Measurements from ENCODE around the gene FIZ1.

The FIZ1 gene

DNA sequence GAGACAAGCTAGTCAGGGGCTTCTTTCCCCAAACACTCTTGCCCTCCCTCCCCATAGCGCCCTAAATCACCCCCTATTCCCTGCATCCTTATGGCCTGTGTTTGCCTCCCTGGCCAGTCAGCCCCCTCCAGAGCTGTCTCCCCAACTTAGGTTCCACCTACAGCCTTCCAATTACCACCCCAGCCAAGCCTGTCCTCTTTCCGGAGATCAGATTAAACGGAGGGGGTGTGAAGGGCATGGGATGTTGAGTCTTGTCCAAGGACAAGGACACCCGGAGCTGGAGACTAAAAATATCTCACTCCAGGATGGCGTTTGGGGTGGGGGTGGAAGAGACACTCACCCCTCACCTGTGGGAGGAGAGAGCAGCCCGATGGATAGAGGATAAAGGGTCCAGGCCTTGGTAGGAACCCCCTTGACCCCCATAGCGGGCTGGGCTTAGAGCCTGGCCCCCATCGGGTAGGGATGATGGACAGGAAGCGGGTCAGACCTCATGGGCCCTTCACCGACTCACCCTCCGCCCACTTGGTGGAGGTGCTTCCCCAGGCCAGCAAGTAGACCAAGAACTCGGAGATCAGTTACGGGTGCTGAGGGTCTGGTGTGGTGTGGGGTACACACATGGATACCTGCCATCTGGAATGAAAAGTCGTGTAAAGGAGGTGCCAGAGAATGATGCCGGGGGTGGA lies 12.1 kb upstream of the FIZ1 start:
- Histone ChIP-seq H3K4me3 (replicated peaks; ENCODE audit: insufficient read depth, low read length) (no peak overlapping the region), H3K27ac (replicated peaks) (no peak overlapping the region), H3K27me3 (ENCODE audit: insufficient read depth, poor library complexity, severe bottlenecking) (no peaks in the 10 kb centered on the region)
- no peak for TF ChIP-seq POLR2AphosphoS5 (IDR thresholded peaks at IDR 0.05; ENCODE audit: low read depth)
- no peak for TF ChIP-seq SPI1 (IDR thresholded peaks at IDR 0.05; ENCODE audit: borderline replicate concordance, low read depth)
- TF ChIP-seq, protein P1, sequence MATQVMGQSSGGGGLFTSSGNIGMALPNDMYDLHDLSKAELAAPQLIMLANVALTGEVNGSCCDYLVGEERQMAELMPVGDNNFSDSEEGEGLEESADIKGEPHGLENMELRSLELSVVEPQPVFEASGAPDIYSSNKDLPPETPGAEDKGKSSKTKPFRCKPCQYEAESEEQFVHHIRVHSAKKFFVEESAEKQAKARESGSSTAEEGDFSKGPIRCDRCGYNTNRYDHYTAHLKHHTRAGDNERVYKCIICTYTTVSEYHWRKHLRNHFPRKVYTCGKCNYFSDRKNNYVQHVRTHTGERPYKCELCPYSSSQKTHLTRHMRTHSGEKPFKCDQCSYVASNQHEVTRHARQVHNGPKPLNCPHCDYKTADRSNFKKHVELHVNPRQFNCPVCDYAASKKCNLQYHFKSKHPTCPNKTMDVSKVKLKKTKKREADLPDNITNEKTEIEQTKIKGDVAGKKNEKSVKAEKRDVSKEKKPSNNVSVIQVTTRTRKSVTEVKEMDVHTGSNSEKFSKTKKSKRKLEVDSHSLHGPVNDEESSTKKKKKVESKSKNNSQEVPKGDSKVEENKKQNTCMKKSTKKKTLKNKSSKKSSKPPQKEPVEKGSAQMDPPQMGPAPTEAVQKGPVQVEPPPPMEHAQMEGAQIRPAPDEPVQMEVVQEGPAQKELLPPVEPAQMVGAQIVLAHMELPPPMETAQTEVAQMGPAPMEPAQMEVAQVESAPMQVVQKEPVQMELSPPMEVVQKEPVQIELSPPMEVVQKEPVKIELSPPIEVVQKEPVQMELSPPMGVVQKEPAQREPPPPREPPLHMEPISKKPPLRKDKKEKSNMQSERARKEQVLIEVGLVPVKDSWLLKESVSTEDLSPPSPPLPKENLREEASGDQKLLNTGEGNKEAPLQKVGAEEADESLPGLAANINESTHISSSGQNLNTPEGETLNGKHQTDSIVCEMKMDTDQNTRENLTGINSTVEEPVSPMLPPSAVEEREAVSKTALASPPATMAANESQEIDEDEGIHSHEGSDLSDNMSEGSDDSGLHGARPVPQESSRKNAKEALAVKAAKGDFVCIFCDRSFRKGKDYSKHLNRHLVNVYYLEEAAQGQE (IDR thresholded peaks at IDR 0.05; ENCODE audit: insufficient replicate concordance, low read depth): no peak
- TF ChIP-seq GABPA (IDR thresholded peaks at IDR 0.05; ENCODE audit: low read depth): no peak
- TF ChIP-seq, protein P2, sequence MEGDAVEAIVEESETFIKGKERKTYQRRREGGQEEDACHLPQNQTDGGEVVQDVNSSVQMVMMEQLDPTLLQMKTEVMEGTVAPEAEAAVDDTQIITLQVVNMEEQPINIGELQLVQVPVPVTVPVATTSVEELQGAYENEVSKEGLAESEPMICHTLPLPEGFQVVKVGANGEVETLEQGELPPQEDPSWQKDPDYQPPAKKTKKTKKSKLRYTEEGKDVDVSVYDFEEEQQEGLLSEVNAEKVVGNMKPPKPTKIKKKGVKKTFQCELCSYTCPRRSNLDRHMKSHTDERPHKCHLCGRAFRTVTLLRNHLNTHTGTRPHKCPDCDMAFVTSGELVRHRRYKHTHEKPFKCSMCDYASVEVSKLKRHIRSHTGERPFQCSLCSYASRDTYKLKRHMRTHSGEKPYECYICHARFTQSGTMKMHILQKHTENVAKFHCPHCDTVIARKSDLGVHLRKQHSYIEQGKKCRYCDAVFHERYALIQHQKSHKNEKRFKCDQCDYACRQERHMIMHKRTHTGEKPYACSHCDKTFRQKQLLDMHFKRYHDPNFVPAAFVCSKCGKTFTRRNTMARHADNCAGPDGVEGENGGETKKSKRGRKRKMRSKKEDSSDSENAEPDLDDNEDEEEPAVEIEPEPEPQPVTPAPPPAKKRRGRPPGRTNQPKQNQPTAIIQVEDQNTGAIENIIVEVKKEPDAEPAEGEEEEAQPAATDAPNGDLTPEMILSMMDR (IDR thresholded peaks at IDR 0.05; ENCODE audit: insufficient read depth, low read length): no peak
- DNase-seq (ENCODE audit: low read depth in 1 of 2, low spot score in 1 of 2): no peak

DNA sequence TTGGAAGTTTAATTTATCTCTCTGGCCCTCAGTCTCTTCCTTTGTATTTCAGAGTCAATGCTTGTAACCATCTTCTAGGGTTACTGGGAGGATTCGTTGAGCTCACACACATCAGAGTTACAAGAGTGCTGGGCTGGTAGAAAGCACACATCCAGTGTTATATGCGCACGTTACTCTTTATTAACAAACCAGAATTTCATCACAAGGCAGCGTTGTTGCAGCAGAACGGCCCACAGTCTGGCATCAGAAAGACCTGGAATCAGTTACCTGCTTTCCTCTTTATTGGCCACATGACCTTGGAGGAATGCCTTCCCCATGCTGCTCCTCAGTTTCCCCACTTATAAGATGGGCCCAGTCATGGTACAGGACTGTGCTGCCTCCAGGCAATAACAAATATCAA lies 10.0 kb upstream of the FIZ1 start:
- peak in 1 of 2 experiments; percentile 57 for DNase-seq (ENCODE audit: low read depth in 1 of 2, low spot score in 1 of 2)
- Histone ChIP-seq H3K27me3 (ENCODE audit: insufficient read depth, poor library complexity, severe bottlenecking) (no peaks in the 10 kb centered on the region), H3K4me3 (replicated peaks; ENCODE audit: insufficient read depth, low read length) (no peak overlapping the region), H3K27ac (replicated peaks) (peak overlapping the region; percentile 45)
- TF ChIP-seq, protein P2 (IDR thresholded peaks at IDR 0.05; ENCODE audit: insufficient read depth, low read length): no peak
- TF ChIP-seq GABPA (IDR thresholded peaks at IDR 0.05; ENCODE audit: low read depth) (no peak), POLR2AphosphoS5 (IDR thresholded peaks at IDR 0.05; ENCODE audit: low read depth) (no peak), SPI1 (IDR thresholded peaks at IDR 0.05; ENCODE audit: borderline replicate concordance, low read depth) (no peak)
- TF ChIP-seq, protein P1 (IDR thresholded peaks at IDR 0.05; ENCODE audit: insufficient replicate concordance, low read depth): no peak

DNA sequence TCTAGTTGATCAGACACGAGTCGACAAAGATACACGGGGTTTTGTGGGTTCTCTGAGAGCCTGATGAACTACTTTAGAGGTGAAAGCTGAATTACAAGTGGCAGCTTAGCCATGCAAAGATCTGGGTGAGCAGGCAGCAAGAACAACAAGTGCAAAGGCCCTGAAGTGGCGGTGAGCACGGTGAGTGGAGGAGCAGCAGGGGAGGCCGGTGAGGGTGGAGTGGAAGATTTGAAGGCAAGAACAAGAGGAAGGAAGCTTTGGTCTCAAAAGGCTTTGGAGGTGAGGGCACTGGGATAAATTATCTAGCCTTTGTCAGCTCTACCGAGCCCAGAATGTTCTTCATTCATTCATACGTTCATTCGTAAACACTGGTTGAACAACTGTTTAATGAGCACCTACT lies 7.5 kb upstream of the FIZ1 start:
- peak overlapping the region; percentile 88 for H3K4me3 ChIP-seq (replicated peaks; ENCODE audit: insufficient read depth, low read length)
- H3K27ac ChIP-seq (replicated peaks): peak overlapping the region; percentile 87
- DNase-seq (ENCODE audit: low read depth in 1 of 2, low spot score in 1 of 2): no peak
- H3K27me3 ChIP-seq (ENCODE audit: insufficient read depth, poor library complexity, severe bottlenecking): no peaks in the 10 kb centered on the region
- TF ChIP-seq, protein P1 (IDR thresholded peaks at IDR 0.05; ENCODE audit: insufficient replicate concordance, low read depth): no peak
- TF ChIP-seq SPI1 (IDR thresholded peaks at IDR 0.05; ENCODE audit: borderline replicate concordance, low read depth) (no peak), POLR2AphosphoS5 (IDR thresholded peaks at IDR 0.05; ENCODE audit: low read depth) (no peak), GABPA (IDR thresholded peaks at IDR 0.05; ENCODE audit: low read depth) (no peak)
- TF ChIP-seq, protein P2 (IDR thresholded peaks at IDR 0.05; ENCODE audit: insufficient read depth, low read length): no peak
